ENCODE data around the gene NUDT21.
A peak's percentile ranks its signal among the peaks of the same experiment; 100 is the strongest.

GRCh38 chr16:56411624-56412023 is 39.5 kb downstream of the NUDT21 start:
- peak in 4 of 5 experiments; percentile 21 to 61 (median 34) for TF ChIP-seq CTCF (IDR thresholded peaks at IDR 0.05 in 4 of 5, conservative IDR thresholded peaks at IDR 0.05 in 1 of 5)
- TF ChIP-seq POLR2A (IDR thresholded peaks at IDR 0.05) = no peak

All from gastrocnemius medialis (tissue), 4 donors.